Pancreas (tissue), 10 donors: Measurements from ENCODE around the gene LRP10. TPM values are rescaled to one million over a fixed set of nuclear protein-coding genes. Genes with fewer than 3 reads are reported as not detected.

ENCODE experiments used
- ATAC-seq, 4 donors: fragments of 200-7000 bp; cut with Tn5 transposase; one replicate each; pipeline versions ENCODE4 v1.8.0 to v1.9.1; 2020; ENCODE audit warnings: mild to moderate bottlenecking in 4 of 4, moderate library complexity in 4 of 4
- DNase-seq, 6 donors: peaks; one replicate each; pipeline ENCODE4 v3.0.0-alpha.2; 2020
- FAIRE-seq: peaks from 2 replicates; lab custom pipeline; 2012; peaks lifted over from hg19 to GRCh38; lab: Jason Lieb, UNC
- H3K27ac ChIP-seq, 4 donors: fragments of 200-600 bp; sonication (generic); 1 replicate in 3 of 4; 2 replicates in 1 of 4; pipeline versions ENCODE4 v1.5.0 to v1.8.0; 2020
- H3K27me3 ChIP-seq, 4 donors: fragments of 200-600 bp; one replicate each; pipeline ENCODE4 v1.8.0; 2021
- H3K36me3 ChIP-seq, 3 donors: fragments of 200-600 bp; sonication (generic) in 1 of 3; one replicate each; pipeline versions ENCODE4 v1.5.0 to v1.8.0; 2020 to 2021
- H3K4me1 ChIP-seq, 3 donors: fragments of 200-600 bp; one replicate each; pipeline ENCODE4 v1.8.0; 2021
- H3K4me3 ChIP-seq, 4 donors: fragments of 200-600 bp; sonication (generic) in 2 of 4; one replicate each; pipeline versions ENCODE4 v1.5.0 to v1.8.0; 2020 to 2021
- H3K9me3 ChIP-seq, 4 donors: fragments of 200-600 bp; one replicate each; pipeline ENCODE4 v1.8.0; 2021
- CTCF ChIP-seq, 4 donors: fragments of 200-600 bp; sonication (generic) in 3 of 4; IDR thresholded peaks; one replicate each; pipeline versions ENCODE4 v1.5.0 to v1.8.0; 2021; ENCODE audit warnings: antibody characterized with exemption in 4 of 4
- WGBS, 2 donors: extraction: QIAGEN DNeasy Blood & Tissue Kit; methylation state at CpG; one replicate each; pipeline ENCODE4 v1.1.7; 2013; 5-methylcytosine and 5-hydroxymethylcytosine counted together
- intact Hi-C, 3 donors: fragments of 100-400 bp; cut with DNase I; formaldehyde crosslinking; loops; one replicate each; pipeline versions ENCODE4 v1.11.1 to v1.14.2; 2022
- polyA plus RNA-seq, 2 donors: library from polyadenylated mRNA; stranded (reverse); fragments of 200-250 nt; gene quantifications; one replicate each; pipeline ENCODE4 v1.2.3, GENCODE V29; 2013
- total RNA-seq, 6 donors: library from RNA; stranded (reverse); fragmentation: NEBNext Ultra II Directional in 4 of 6; extraction: Animal tissue kit (Norgen Biotek cat#: 25700) in 4 of 6; gene quantifications; one replicate each; pipeline versions ENCODE4 v1.2.1 to v1.2.4, GENCODE V29; 2021 to 2023
- donor health status: healthy with polysubstance abuse.
- donor health status: DM: no; HTN: no; CAD: no; lungs with moderate emphysema.
- donor health status: DM: no; HTN: no; CAD: no.
- donor health status: control.
- donor health status: control.
- donor health status: Bipolar disorder and iron deficiency.
- donor health status: DM: yes; HTN: yes; CAD: no.
- donor health status: DM: no; HTN: no; CAD: no.
- donor health status: DM: no; HTN: no; CAD: no.
- donor health status: DM: yes; HTN: yes; CAD: no.

The LRP10 gene
- total and polyA plus RNA-seq, 8 donors = 14.7 to 86.2 (median 50.2) TPM

DNA sequence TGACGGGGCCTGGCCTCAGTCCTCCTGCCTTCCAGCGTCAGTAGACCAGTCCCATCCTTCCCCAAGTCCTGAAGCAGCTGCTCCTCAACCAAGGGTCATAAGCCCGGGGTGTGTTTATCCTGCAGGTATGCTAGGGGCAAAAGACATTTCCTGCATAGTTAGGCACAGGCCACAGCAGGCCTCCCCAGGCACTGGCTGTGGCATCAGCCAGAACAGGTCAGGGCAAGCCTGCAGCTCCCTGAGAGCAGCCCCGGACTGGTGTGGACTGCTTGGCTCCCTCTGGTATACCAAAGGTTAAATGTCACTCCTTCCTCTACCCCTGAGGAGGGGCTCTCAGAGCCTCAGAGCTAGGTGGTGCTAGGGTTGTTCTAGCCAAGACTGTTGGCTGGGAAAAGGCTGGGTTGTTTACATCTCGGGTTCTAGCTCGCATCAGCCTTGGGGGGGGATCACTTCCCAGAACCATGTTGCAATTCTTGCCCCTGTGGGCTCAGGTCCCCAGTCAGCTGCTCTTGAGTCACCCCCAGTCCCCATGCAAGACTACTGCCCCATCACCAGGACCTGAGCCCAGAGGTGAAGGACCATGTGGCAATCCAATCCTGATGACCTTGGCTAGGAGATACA lies 32.3 kb upstream of the LRP10 start:
- Histone ChIP-seq H3K4me1 (peaks cover 0 to 16% (median 0%) of the 10 kb centered on the region in 3 donors), H3K36me3 (peaks cover 0 to 26% (median 17%) of the 10 kb centered on the region in 3 donors), H3K27ac (peak overlapping the region in 1 of 4 donors; percentile 87), H3K9me3 (no peaks in the 10 kb centered on the region), H3K4me3 (peak overlapping the region in 2 of 4 donors; percentile 80 to 90), H3K27me3 (no peaks in the 10 kb centered on the region)
- peak in 1 of 6 donors; percentile 29 for DNase-seq
- TF ChIP-seq CTCF (IDR thresholded peaks at IDR 0.05) = no peak
- intact Hi-C loops = no loop called here
- WGBS, 2 donors = 69 to 75% methylated on average over 6 of the region's 6 CpGs
- ATAC-seq = no peak
- no peak for FAIRE-seq

- H3K4me3 ChIP-seq = no peak overlapping the region
- H3K36me3 ChIP-seq = peaks cover 0 to 43% (median 32%) of the 10 kb centered on the region in 3 donors
- no peaks in the 10 kb centered on the region for H3K27me3 ChIP-seq
- peaks cover 0 to 11% (median 0%) of the 10 kb centered on the region in 3 donors for H3K4me1 ChIP-seq
- WGBS, 2 donors = 96 to 97% methylated on average over 9 of the region's 9 CpGs
- no peak for TF ChIP-seq CTCF (IDR thresholded peaks at IDR 0.05)
- intact Hi-C loops = no loop called here
- H3K9me3 ChIP-seq = no peaks in the 10 kb centered on the region
- H3K27ac ChIP-seq = no peak overlapping the region
- DNase-seq (no peak), ATAC-seq (no peak), FAIRE-seq (no peak)
Observed at GRCh38 chr14:22841311-22841710, 30.2 kb upstream of the LRP10 start.

GRCh38 chr14:22841769-22842168 lies 29.8 kb upstream of the LRP10 start:
- H3K27ac ChIP-seq = no peak overlapping the region
- FAIRE-seq = no peak
- peaks cover 0 to 11% (median 0%) of the 10 kb centered on the region in 3 donors for H3K4me1 ChIP-seq
- ATAC-seq = no peak
- 92 to 96% methylated on average over 8 of the region's 8 CpGs for WGBS, 2 donors
- no peak for DNase-seq
- H3K9me3 ChIP-seq = no peaks in the 10 kb centered on the region
- H3K4me3 ChIP-seq = no peak overlapping the region
- no peaks in the 10 kb centered on the region for H3K27me3 ChIP-seq
- H3K36me3 ChIP-seq = peaks cover 0 to 47% (median 34%) of the 10 kb centered on the region in 3 donors
- no peak for TF ChIP-seq CTCF (IDR thresholded peaks at IDR 0.05)
- intact Hi-C loops = no loop called here

GRCh38 chr14:22842211-22843122 lies 29.1 kb upstream of the LRP10 start:
- peaks cover 0 to 50% (median 34%) of the 10 kb centered on the region in 3 donors for H3K36me3 ChIP-seq
- intact Hi-C loops = no loop called here
- WGBS, 2 donors = 89 to 90% methylated on average over 28 of the region's 28 CpGs

More at GRCh38 chr14:22842211-22843122, 29.1 kb upstream of the LRP10 start:
- no peaks in the 10 kb centered on the region for H3K9me3 ChIP-seq
- ATAC-seq = no peak
- H3K4me3 ChIP-seq = no peak overlapping the region
- H3K27ac ChIP-seq = no peak overlapping the region
- FAIRE-seq = no peak
- H3K27me3 ChIP-seq = no peaks in the 10 kb centered on the region
- no peak for DNase-seq
- H3K4me1 ChIP-seq = peaks cover 0 to 11% (median 0%) of the 10 kb centered on the region in 3 donors
- no peak for TF ChIP-seq CTCF (IDR thresholded peaks at IDR 0.05)
